Neural cell (in vitro differentiated cells): Measurements from ENCODE around the gene PBRM1. TPM values are rescaled to one million over a fixed set of nuclear protein-coding genes. Genes with fewer than 3 reads are reported as not detected.

Experiments
- H2AFZ ChIP-seq: fragments of 200-600, 300-800 bp; sonication (generic), shearing (Covaris generic); 2 replicates; pipeline ENCODE4 v1.6.0; 2014; ENCODE audit warnings: low read depth, mild to moderate bottlenecking, antibody characterized with exemption, low read length, moderate library complexity
- H3F3A ChIP-seq: fragments of 200-600 bp; shearing (Covaris generic); 2 replicates; pipeline ENCODE4 v1.6.1; 2016; ENCODE audit warnings: mild to moderate bottlenecking, moderate library complexity, mixed read lengths, antibody characterized with exemption, low read length; ENCODE audit not compliant: insufficient read depth, poor library complexity, severe bottlenecking
- H3K27ac ChIP-seq: fragments of 200-600, 300-800 bp; sonication (generic), shearing (Covaris generic); 2 replicates; pipeline ENCODE4 v1.5.1; 2014; ENCODE audit warnings: mild to moderate bottlenecking, low read length, moderate library complexity
- H3K27me3 ChIP-seq: fragments of 300-800, 200-600 bp; sonication (generic), shearing (Covaris generic); 2 replicates; pipeline ENCODE4 v1.6.0; 2014; ENCODE audit warnings: mild to moderate bottlenecking, low read depth, low read length, moderate library complexity; ENCODE audit not compliant: insufficient read depth
- H3K36me3 ChIP-seq: fragments of 300-800, 200-600 bp; sonication (generic), shearing (Covaris generic); 2 replicates; pipeline ENCODE4 v1.5.1; 2014; ENCODE audit warnings: mild to moderate bottlenecking, antibody characterized with exemption, low read length, moderate library complexity; ENCODE audit not compliant: insufficient read depth
- H3K4me2 ChIP-seq: fragments of 300-800, 200-600 bp; sonication (generic), shearing (Covaris generic); 2 replicates; pipeline ENCODE4 v1.6.0; 2014; ENCODE audit warnings: mild to moderate bottlenecking, low read length
- H3K4me3 ChIP-seq: fragments of 300-800, 200-600 bp; sonication (generic), shearing (Covaris generic); 2 replicates; pipeline ENCODE4 v1.5.1; 2014; ENCODE audit warnings: mild to moderate bottlenecking, low read length, moderate library complexity
- H3K79me2 ChIP-seq: fragments of 200-600 bp; shearing (Covaris generic); replicated peaks from 2 replicates; pipeline ENCODE4 v1.6.0; 2014; ENCODE audit warnings: mild to moderate bottlenecking, low read length, moderate library complexity; ENCODE audit not compliant: insufficient read depth
- H3K9ac ChIP-seq: fragments of 300-800, 200-600 bp; sonication (generic), shearing (Covaris generic); 2 replicates; pipeline ENCODE4 v1.6.1; 2016; ENCODE audit warnings: mild to moderate bottlenecking, low read length, mixed read lengths
- H3K9me2 ChIP-seq: fragments of 200-600 bp; shearing (Covaris generic); 2 replicates; pipeline ENCODE4 v1.6.1; 2016; ENCODE audit warnings: mild to moderate bottlenecking, low read length, mixed read lengths; ENCODE audit not compliant: insufficient read depth
- H3K9me3 ChIP-seq: fragments of 200-600, 300-800 bp; sonication (generic), shearing (Covaris generic); 2 replicates; pipeline ENCODE4 v1.6.1; 2016; ENCODE audit warnings: mild to moderate bottlenecking, mixed run types, low read length, moderate library complexity, mixed read lengths
- H4K20me1 ChIP-seq: fragments of 200-600 bp; shearing (Covaris generic); 2 replicates; pipeline ENCODE4 v1.6.1; 2016; ENCODE audit warnings: mild to moderate bottlenecking, mixed run types; ENCODE audit not compliant: insufficient read depth
- EP300 ChIP-seq: fragments of 450-650 bp; conservative IDR thresholded peaks from 2 replicates; pipeline ENCODE4 v1.6.1; 2014; ENCODE audit warnings: antibody characterized with exemption, mild to moderate bottlenecking, moderate library complexity; ENCODE audit not compliant: poor library complexity, severe bottlenecking
- EZH2 ChIP-seq: fragments of 200-600, 300-800 bp; shearing (Covaris generic), sonication (generic); IDR thresholded peaks from 2 replicates; pipeline ENCODE4 v1.6.1; 2014; ENCODE audit warnings: antibody characterized with exemption, low read length, borderline replicate concordance, mild to moderate bottlenecking; ENCODE audit not compliant: insufficient read depth, poor library complexity, severe bottlenecking
- MXI1 ChIP-seq: fragments of 450-650 bp; conservative IDR thresholded peaks from 2 replicates; pipeline ENCODE4 v1.6.1; 2014; ENCODE audit warnings: antibody characterized with exemption, mild to moderate bottlenecking; ENCODE audit not compliant: poor library complexity, severe bottlenecking
- POLR2AphosphoS5 ChIP-seq: IDR thresholded peaks from 2 replicates; pipeline ENCODE4 v1.6.1; 2012
- RAD21 ChIP-seq: fragments of 450-650 bp; conservative IDR thresholded peaks from 2 replicates; pipeline ENCODE4 v1.6.1; 2014; ENCODE audit warnings: antibody characterized with exemption, mild to moderate bottlenecking, moderate library complexity
- SMC3 ChIP-seq: fragments of 450-650 bp; conservative IDR thresholded peaks from 2 replicates; pipeline ENCODE4 v1.6.1; 2014; ENCODE audit warnings: antibody characterized with exemption, mild to moderate bottlenecking, moderate library complexity; ENCODE audit not compliant: poor library complexity
- TAF1 ChIP-seq: IDR thresholded peaks from 2 replicates; pipeline ENCODE4 v1.6.1; 2012; ENCODE audit warnings: low read depth
- polyA plus RNA-seq: library from polyadenylated mRNA; depleted of rRNA; stranded (reverse); fragments of >200 nt; gene quantifications from 2 replicates; pipeline ENCODE4 v1.2.3, GENCODE V29; 2014
- TF ChIP-seq, protein P1 (sequence below): fragments of 450-650 bp; IDR thresholded peaks from 2 replicates; pipeline ENCODE4 v1.5.1; 2014; ENCODE audit warnings: antibody characterized with exemption, mild to moderate bottlenecking, moderate library complexity; ENCODE audit not compliant: poor library complexity, severe bottlenecking
- TF ChIP-seq, protein P2 (sequence below): IDR thresholded peaks from 2 replicates; pipeline ENCODE4 v1.6.1; 2012; ENCODE audit warnings: borderline replicate concordance

PBRM1 gene
- polyA plus RNA-seq, 1 donor from 2014 or later = 66.6 TPM

DNA sequence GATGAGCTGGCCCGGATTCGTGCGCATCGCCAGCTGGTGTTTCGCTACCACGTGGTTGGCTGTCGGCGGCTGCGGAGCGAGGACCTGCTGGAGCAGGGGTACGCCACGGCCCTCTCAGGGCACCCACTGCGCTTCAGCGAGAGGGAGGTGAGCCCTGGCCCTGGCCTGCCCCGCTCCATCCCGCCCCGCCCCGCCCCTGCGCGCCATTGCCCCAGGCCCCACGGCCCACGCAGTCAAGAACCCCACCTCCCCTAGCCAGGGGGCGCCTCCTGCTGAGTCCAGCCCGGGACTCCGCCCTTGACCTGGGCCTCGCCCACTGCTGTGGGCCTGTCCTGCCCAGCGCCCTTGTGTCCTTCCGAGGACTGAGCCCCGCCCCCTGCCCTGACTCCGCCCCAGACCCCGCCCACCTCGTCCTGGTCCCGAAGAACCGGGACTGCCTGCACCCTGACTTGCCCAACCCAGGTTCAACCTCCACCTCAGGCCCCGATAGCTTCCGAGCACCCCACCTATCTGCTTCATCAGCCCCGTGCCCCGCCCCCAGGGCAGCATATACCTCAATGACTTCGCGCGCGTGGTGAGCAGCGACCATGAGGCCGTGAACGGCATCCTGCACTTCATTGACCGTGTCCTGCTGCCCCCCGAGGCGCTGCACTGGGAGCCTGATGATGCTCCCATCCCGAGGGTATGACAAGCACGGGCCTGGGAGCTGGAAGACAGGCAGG, 166.8 kb downstream of the PBRM1 start:
- Histone ChIP-seq H3K27ac (no peak overlapping the region), H4K20me1 (no peaks in the 10 kb centered on the region), H3K9me2 (no peaks in the 10 kb centered on the region), H3K79me2 (no peaks in the 10 kb centered on the region), H3K4me3 (no peak overlapping the region), H3K4me2 (no peak overlapping the region), H3K9me3 (no peaks in the 10 kb centered on the region), H3K9ac (no peak overlapping the region), H2AFZ (no peak overlapping the region), H3K36me3 (no peaks in the 10 kb centered on the region), H3F3A (no peaks in the 10 kb centered on the region), H3K27me3 (no peaks in the 10 kb centered on the region)
- TF ChIP-seq EP300 = no peak
- TF ChIP-seq, protein P1, sequence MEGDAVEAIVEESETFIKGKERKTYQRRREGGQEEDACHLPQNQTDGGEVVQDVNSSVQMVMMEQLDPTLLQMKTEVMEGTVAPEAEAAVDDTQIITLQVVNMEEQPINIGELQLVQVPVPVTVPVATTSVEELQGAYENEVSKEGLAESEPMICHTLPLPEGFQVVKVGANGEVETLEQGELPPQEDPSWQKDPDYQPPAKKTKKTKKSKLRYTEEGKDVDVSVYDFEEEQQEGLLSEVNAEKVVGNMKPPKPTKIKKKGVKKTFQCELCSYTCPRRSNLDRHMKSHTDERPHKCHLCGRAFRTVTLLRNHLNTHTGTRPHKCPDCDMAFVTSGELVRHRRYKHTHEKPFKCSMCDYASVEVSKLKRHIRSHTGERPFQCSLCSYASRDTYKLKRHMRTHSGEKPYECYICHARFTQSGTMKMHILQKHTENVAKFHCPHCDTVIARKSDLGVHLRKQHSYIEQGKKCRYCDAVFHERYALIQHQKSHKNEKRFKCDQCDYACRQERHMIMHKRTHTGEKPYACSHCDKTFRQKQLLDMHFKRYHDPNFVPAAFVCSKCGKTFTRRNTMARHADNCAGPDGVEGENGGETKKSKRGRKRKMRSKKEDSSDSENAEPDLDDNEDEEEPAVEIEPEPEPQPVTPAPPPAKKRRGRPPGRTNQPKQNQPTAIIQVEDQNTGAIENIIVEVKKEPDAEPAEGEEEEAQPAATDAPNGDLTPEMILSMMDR = no peak
- no peak for TF ChIP-seq TAF1
- TF ChIP-seq MXI1 = no peak
- TF ChIP-seq SMC3 = no peak
- TF ChIP-seq EZH2 = no peak
- no peak for TF ChIP-seq POLR2AphosphoS5
- TF ChIP-seq RAD21 = no peak
- TF ChIP-seq, protein P2, sequence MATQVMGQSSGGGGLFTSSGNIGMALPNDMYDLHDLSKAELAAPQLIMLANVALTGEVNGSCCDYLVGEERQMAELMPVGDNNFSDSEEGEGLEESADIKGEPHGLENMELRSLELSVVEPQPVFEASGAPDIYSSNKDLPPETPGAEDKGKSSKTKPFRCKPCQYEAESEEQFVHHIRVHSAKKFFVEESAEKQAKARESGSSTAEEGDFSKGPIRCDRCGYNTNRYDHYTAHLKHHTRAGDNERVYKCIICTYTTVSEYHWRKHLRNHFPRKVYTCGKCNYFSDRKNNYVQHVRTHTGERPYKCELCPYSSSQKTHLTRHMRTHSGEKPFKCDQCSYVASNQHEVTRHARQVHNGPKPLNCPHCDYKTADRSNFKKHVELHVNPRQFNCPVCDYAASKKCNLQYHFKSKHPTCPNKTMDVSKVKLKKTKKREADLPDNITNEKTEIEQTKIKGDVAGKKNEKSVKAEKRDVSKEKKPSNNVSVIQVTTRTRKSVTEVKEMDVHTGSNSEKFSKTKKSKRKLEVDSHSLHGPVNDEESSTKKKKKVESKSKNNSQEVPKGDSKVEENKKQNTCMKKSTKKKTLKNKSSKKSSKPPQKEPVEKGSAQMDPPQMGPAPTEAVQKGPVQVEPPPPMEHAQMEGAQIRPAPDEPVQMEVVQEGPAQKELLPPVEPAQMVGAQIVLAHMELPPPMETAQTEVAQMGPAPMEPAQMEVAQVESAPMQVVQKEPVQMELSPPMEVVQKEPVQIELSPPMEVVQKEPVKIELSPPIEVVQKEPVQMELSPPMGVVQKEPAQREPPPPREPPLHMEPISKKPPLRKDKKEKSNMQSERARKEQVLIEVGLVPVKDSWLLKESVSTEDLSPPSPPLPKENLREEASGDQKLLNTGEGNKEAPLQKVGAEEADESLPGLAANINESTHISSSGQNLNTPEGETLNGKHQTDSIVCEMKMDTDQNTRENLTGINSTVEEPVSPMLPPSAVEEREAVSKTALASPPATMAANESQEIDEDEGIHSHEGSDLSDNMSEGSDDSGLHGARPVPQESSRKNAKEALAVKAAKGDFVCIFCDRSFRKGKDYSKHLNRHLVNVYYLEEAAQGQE = no peak

DNA sequence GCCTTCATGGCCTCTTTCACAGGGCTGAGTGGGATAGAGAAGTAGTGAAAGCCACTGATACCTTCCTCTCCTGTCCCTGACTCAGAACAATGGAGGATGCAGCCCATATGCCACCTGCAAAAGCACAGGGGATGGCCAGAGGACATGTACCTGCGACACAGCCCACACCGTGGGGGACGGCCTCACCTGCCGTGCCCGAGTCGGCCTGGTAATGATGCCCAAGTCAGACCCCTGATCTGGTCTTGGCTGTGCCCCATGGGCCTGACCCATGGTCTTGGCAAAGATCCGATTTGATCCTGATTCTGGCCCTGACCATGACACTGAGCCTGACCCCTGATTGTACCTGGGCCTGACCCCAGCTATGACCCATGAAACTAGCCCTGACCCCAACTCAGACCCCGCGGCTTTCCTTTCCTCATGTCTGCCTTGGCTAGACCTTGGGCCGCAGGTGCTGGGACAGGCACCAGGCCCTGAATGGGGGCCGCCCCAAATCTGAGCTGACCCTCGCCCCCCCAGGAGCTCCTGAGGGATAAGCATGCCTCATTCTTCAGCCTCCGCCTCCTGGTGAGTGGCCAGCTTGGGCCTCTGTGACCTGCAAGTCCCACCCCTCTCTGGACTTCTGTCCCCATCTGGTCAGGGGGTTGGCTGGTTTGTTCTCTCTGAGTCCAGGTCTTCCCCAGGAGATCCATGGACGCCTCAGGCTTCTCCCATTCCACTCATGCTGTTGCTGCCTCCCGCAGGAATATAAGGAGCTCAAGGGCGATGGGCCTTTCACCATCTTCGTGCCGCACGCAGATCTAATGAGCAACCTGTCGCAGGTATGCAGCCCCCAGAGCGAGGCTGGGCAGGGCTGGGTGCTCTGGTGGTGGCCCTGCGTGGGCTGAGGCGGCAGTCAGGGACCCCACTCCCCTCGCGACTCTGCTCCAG, 167.7 kb downstream of the PBRM1 start:
- H3K4me2 ChIP-seq = no peak overlapping the region
- no peaks in the 10 kb centered on the region for H3K79me2 ChIP-seq
- H3K27ac ChIP-seq = no peak overlapping the region
- H3K9ac ChIP-seq = no peak overlapping the region
- H3F3A ChIP-seq = no peaks in the 10 kb centered on the region
- H2AFZ ChIP-seq = no peak overlapping the region
- H3K4me3 ChIP-seq = no peak overlapping the region
- no peaks in the 10 kb centered on the region for H3K27me3 ChIP-seq
- H3K9me3 ChIP-seq = no peaks in the 10 kb centered on the region
- no peaks in the 10 kb centered on the region for H3K9me2 ChIP-seq
- no peaks in the 10 kb centered on the region for H4K20me1 ChIP-seq
- no peak for TF ChIP-seq RAD21
- TF ChIP-seq, protein P2 = no peak
- TF ChIP-seq POLR2AphosphoS5 = no peak
- no peak for TF ChIP-seq SMC3
- no peak for TF ChIP-seq EZH2
- no peak for TF ChIP-seq MXI1
- TF ChIP-seq EP300 = no peak
- TF ChIP-seq, protein P1 = no peak
- no peaks in the 10 kb centered on the region for H3K36me3 ChIP-seq
